Omental fat pad (tissue), 4 donors: Measurements from ENCODE around the gene CWC22. TPM values are rescaled to one million over a fixed set of nuclear protein-coding genes. Genes with fewer than 3 reads are reported as not detected.

Experiments
- ATAC-seq: fragments of 150-250 bp; one replicate; pipeline ENCODE4 v1.9.1; 2016; ENCODE audit warnings: mild to moderate bottlenecking, moderate library complexity; ENCODE audit not compliant: low FRiP score
- DNase-seq: peaks from one replicate; pipeline ENCODE4 v3.0.0-alpha.2; 2019; ENCODE audit warnings: low spot score
- CTCF ChIP-seq, 3 donors: fragments of 450-650 bp; IDR thresholded peaks; one replicate each; pipeline ENCODE4 v1.5.1; 2016 to 2017; ENCODE audit warnings: antibody characterized with exemption in 3 of 3, mild to moderate bottlenecking in 3 of 3, moderate library complexity in 2 of 3
- total RNA-seq, 4 donors: library from RNA; depleted of rRNA; stranded (reverse); fragments of >200 nt; gene quantifications; one replicate each; pipeline ENCODE4 v1.1.0, GENCODE V29; 2016

Gene CWC22
- total RNA-seq, 4 donors from 2014 or later: 16.4 to 21.8 (median 18.2) TPM

DNA sequence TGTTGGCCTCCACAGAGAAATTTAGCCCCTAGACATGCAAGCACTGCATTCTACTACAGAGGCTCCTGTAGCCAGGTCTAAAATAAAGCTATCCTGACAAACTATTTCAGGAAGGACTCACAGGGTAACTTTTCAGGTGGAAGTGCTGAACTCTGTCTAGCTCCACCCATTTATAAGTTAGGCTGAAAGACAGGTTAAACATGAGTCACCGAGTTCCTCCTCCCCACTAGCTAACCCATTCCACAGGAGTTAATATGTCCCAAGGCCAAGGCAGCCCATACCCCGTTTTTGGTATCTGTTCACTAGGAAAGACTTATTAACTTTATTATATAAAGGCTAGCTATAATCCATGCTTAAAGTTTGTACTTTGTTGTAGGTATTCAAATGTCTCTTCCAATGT, 3.5 kb downstream of the CWC22 start:
- DNase-seq (no peak), ATAC-seq (no peak)
- no peak for TF ChIP-seq CTCF (IDR thresholded peaks at IDR 0.05)

- TF ChIP-seq CTCF (IDR thresholded peaks at IDR 0.05): no peak
- DNase-seq: no peak
- no peak for ATAC-seq
Measured at GRCh38 chr2:180003073-180003472, 4.0 kb downstream of the CWC22 start.

GRCh38 chr2:180002198-180002770, 4.8 kb downstream of the CWC22 start:
- no peak for DNase-seq
- no peak for TF ChIP-seq CTCF (IDR thresholded peaks at IDR 0.05)
- no peak for ATAC-seq

DNA sequence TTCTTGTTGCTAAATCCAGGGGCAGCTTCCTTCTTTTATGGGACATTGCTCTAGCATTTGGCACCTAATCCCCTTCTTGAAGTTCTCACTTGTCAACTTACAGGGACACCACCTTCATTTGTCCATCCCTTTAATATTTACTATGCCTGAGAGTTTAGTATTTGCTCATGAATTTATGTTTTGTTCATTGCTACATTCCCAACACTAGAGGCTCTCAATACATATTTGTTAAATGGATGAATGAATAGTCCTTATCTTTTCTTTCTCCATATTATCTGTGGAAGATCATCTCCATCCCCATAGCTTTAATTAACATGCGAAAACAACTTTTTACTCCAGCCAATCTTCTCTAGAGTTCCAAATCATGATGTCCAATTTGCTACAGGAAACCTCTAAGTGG, 5.4 kb downstream of the CWC22 start:
- no peak for ATAC-seq

DNA sequence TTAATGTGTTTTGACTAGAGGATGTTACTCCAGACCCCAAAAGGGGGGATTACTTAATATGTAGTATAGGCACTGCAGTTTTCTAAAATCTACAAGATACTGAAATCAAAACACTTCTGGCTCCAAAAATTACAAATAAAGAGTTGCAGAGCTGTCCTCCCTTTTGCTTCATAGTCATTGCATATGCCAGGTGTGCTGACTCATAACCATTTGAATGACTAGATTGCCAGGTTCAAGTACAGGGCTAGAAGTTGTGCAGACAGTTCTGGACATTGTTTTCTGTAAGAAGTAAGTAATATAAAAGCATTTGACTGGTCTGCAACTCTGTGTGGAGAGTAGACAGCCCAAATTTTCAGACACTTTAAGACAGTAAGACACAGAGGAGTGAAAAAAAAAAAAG, 6.7 kb downstream of the CWC22 start:
- DNase-seq (no peak), ATAC-seq (peak; percentile 59)
- no peak for TF ChIP-seq CTCF (IDR thresholded peaks at IDR 0.05)

More for the DNA sequence above, 5.4 kb downstream of the CWC22 start:
- TF ChIP-seq CTCF (IDR thresholded peaks at IDR 0.05): no peak
- DNase-seq: no peak

- no peak for TF ChIP-seq CTCF (IDR thresholded peaks at IDR 0.05)
- ATAC-seq (no peak), DNase-seq (no peak)
Measured at GRCh38 chr2:179999000-179999399, 8.1 kb downstream of the CWC22 start.

DNA sequence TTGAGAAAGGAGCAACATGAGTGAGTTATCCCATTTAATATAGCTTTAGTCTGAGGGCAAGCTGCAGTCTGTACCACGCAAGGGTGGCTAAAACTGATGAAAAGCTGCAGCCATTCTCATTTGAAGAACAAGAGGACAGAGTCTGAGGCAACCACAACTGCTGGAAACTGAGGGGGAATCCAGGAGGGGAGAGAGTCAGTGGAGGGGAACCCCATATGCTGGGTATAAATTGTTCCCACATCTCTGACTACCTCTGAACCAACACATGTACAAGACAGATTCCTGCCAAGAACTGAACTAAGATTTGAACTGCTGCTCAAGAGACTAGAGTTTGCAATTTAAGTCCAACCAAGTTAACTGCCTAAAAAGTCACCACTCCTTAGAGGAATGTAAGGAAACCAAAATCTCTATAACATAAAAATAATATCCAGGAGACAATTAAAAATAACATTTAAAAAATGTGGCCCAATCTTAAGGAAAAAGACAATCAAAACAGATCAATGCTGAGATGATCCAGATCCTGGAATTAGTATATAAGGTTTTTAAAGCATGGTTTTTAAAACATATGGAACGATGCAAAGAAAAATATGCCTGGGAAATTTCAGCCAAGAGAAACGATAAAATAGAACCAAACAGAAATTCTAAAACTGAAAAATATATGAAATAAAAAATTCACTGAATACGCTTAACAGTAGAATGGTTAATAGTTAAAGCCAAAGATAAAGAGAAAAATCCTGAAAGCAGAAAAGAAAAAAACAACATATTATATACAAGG, 11.2 kb downstream of the CWC22 start:
- no peak for TF ChIP-seq CTCF (IDR thresholded peaks at IDR 0.05)
- ATAC-seq: no peak
- DNase-seq: no peak
